Amygdala (tissue), 56 donors: ENCODE data around the gene RNU6-9.

Source experiments
- DNase-seq, 56 donors: peaks; one replicate each; lab custom pipeline; 2025; lab: John Stamatoyannopoulos, UW

Gene RNU6-9

GRCh38 chr19:861141-861755 lies 32.0 kb upstream of the RNU6-9 start:
- DNase-seq, result no peak

- DNase-seq, result peak in 1 of 56 donors; percentile 70
These were observed 31.3 kb upstream of the RNU6-9 start for GRCh38 chr19:861756-862580.

- peak in 7 of 56 donors; percentile 14 to 55 (median 17) for DNase-seq
These were observed 30.5 kb upstream of the RNU6-9 start for GRCh38 chr19:862581-863314.

DNA sequence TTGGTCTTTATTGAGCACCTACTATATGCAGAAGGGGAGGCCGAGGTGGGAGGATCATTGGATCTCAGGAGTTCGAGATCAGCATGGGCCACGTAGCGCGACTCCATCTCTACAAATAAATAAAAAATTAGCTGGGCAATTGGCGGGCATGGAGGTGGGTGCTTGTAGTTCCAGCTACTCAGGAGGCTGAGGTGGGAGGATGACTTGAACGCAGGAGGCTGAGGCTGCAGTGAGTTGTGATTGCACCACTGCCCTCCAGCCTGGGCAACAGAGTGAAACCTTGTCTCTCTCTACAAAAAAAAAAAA lies 30.0 kb upstream of the RNU6-9 start:
- no peak for DNase-seq

- no peak for DNase-seq
These were observed 26.4 kb upstream of the RNU6-9 start for GRCh38 chr19:866769-867300.

DNA sequence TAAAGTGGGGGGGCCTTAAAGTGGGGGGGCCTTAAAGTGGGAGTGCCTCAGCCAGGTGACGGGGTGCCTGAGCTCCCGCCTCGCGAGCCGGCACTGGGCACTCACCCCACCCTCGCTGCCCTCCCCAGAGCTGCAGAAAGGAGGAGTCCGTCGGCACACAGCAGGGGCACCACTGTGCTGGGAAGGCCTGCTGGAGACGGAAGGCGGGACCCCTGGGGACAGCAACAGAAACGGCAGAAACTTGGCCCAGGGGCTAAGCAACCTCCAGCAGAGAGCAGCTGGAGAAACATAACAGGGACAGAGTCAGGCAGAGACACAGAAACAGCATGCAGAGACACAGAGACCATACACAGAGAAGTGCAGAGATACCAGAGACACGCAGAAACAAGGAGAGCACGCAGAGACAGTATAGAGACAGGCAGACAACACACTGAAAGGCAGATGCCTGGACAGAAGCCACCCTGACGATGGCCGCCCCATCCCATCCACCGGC lies 25.9 kb upstream of the RNU6-9 start:
- DNase-seq, result no peak

GRCh38 chr19:867855-868457 lies 25.3 kb upstream of the RNU6-9 start:
- no peak for DNase-seq

DNA sequence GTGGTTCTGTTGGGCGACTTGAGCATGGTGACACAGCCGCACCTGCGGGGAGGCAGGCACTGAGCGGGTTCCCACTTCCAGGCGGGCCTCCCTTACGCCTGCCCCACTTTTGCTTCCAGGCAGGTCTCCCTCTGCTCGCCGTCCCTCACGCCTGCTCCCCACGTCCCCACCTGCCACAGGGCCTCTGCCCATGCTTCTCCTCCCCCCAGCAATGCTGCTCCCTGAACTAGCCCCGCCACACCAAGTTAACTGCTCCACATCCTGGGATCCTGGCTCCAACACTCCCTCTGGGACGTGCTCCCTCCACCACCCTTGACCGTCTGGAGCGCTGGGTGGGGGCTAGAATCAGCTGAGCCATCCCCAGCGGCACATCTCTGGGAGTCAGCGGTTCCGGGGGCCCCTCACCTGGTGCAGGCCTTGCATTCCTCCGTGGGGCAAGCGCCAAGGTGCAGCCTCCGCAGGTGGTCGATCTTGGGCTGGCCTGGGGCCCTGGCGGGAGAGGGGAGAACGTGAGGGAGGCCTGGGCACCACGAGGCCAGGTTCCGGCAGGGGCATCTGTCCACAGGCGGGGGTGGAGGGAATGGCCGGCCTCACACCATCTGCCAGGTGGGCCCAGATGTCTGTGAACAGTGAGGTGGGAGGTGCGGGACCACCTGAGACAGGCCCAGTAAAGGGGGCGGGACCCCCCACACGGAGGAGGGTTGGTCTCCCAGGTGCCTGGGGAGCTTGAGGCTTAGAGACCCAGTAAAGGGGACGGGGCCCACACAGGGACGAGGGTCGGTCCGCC lies 24.6 kb upstream of the RNU6-9 start:
- no peak for DNase-seq

DNA sequence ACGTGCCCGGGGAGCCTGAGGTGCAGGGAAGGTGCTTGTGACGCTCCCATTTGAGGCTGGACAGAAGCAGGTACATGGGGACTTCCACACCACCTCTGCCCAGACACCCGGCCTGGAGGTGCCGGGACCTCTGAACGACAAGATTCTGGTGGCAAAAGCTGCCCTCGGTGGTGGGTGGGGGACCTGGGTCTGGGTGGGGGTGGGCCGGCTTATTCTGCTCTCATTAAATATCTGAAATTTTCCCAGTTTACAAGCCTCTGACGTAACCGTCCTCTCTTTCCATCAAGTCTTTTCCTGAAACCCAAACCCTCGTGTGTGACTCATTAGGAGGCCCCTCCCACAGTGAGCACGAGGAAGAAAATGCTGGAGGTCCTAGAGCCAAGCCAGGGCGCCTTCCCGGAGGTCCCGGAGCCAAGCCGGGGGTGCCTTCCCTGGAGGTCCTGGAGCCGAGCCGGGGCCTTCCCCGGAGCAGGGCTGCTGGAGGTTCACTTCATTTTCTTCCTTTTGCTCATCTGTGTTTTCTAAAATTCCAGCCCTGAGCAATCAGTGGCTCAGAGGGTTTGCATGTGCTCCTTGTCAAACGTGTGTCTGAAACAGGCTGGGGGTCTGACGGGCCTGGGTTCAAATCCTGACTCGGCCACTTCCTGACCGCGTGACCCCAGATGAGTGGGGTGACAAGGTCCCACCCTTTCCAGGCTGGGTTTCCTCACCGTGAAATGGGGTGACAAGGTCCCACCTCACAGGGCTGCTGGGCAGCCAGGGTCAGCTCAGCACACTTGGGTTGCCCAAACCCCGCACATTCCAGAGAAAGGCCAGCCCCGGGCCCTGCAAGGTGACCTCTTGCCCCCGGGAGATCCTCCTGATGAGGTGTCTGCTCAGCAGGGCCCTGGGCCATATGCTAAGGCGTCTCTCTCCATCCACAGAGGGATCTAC lies 23.8 kb upstream of the RNU6-9 start:
- no peak for DNase-seq

- DNase-seq, result no peak
These were observed 23.0 kb upstream of the RNU6-9 start for GRCh38 chr19:870314-870713.

DNA sequence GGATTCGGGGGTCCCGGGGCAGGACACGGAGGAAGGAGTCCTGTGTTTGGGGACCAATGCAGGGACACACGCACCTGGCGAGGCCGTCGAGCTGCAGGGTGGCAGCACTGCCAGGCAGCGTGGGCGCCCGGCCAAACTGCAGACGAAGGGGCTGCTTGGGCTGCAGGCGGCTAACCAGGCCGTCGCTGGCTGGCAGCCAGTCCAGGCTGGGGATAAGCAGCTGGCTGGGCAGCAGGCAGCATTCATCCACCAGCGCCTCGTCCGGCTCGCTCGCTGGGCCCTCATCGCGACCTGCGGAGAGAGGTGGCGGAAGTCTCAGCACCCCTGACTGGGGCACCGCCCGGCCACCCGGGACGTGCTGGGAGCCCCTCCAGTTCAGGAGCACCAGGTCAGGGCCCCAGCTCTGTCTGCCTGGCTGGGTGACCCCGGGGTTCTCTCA lies 22.3 kb upstream of the RNU6-9 start:
- peak in 25 of 56 donors; percentile 11 to 71 (median 32) for DNase-seq

- no peak for DNase-seq
These were observed 21.6 kb upstream of the RNU6-9 start for GRCh38 chr19:871446-872265.

GRCh38 chr19:872266-872951 lies 20.9 kb upstream of the RNU6-9 start:
- peak in 1 of 56 donors; percentile 11 for DNase-seq

GRCh38 chr19:873084-873483 lies 20.2 kb upstream of the RNU6-9 start:
- no peak for DNase-seq

- DNase-seq, result no peak
These were observed 19.7 kb upstream of the RNU6-9 start for GRCh38 chr19:873561-874041.

DNA sequence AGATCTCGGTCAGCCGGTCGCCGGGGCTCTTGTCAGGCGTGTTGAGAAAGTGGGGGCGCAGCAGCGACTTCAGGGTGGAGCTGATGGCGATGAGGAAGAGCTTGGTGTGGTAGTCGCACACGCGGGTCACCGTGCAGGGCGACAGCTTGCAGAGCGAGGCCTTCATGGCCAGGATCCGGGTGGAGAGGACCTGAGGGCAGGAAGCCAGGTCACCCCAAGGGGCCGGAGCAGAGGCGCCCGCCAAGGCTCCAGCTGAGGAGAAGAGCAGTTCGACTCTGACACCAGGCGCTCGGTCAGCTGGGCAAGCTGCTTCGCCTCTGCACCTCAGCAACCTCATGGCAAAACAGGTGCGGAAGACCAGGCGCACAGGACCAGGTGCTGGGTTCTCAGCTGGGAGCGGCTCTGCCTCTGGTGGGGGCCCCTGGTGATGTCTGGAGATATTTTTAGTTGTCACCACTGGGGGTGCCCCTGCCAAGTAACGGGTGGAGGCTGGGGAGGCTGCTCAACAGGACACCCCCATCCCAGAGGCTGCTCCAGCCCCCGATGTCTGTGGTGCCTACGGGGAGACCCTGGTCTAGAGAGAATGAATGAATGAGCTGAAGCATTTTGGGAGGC lies 17.9 kb upstream of the RNU6-9 start:
- DNase-seq, result no peak

DNA sequence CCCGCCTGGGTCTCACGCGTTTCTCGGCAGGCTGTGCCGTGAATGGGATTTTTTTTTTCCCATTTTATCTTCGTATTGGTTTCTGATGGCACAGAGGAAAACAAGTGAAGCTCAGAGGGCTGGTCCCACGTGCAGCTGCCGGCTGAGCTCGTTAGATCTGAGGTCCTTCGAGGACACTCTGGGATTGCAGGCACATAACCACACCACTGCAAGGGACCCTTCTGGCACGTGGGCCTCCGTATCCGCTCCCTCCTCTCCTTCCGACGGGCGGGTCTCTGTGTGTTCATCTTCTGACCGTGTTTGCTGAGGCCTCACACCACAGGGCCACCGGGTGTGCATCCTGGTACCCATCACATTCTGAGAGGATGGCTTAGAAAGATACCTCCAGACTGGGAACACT lies 17.2 kb upstream of the RNU6-9 start:
- DNase-seq, result no peak
